H1 (cell line): ENCODE results near the gene GRIA1. TPM values are rescaled to one million over a fixed set of nuclear protein-coding genes. Genes with fewer than 3 reads are reported as not detected.

Source experiments
- CTCF ChIA-PET: fragments of 300-600 bp; sonication (Branson Sonifier 250); formaldehyde crosslinking; loops from one replicate; lab custom pipeline; 2021; ENCODE audit not compliant: partially characterized antibody; lab: Charles Lee
- POLR2A ChIA-PET: fragments of 300-600 bp; sonication (Branson Sonifier 250); formaldehyde crosslinking; loops from one replicate; lab custom pipeline; 2021; ENCODE audit warnings: inconsistent platforms; ENCODE audit not compliant: partially characterized antibody; lab: Charles Lee
- DNase-seq, 2 experiments: peaks; one replicate each; pipeline versions ENCODE4 v3.0.0 to v3.0.0-alpha.2; 2010 to 2022; ENCODE audit warnings: low spot score in 2 of 2, low read depth in 1 of 2, mixed read lengths in 1 of 2
- FAIRE-seq: peaks from 2 replicates; lab custom pipeline; 2011; peaks lifted over from hg19 to GRCh38; lab: Jason Lieb, UNC
- H2AFZ ChIP-seq: 2 replicates; pipeline ENCODE4 v1.8.1; 2012; ENCODE audit warnings: low read length, inconsistent platforms
- H2AK5ac ChIP-seq: 2 replicates; pipeline ENCODE4 v1.6.1; 2013; ENCODE audit warnings: low read depth, low read length
- H2BK120ac ChIP-seq: replicated peaks from 2 replicates; pipeline ENCODE3; 2013; ENCODE audit warnings: low read depth, low read length, inconsistent platforms
- H2BK12ac ChIP-seq: 2 replicates; pipeline ENCODE4 v1.6.1; 2013; ENCODE audit warnings: low read depth, low read length
- H2BK15ac ChIP-seq: 2 replicates; pipeline ENCODE4 v1.6.1; 2013; ENCODE audit warnings: low read length
- H2BK20ac ChIP-seq: 2 replicates; pipeline ENCODE4 v1.6.1; 2013; ENCODE audit warnings: low read length
- H2BK5ac ChIP-seq: 2 replicates; pipeline ENCODE4 v1.6.1; 2013; ENCODE audit warnings: low read depth, low read length
- H3K14ac ChIP-seq: 2 replicates; pipeline ENCODE4 v1.6.1; 2013; ENCODE audit warnings: inconsistent platforms; ENCODE audit not compliant: insufficient read length
- H3K18ac ChIP-seq: 2 replicates; pipeline ENCODE4 v1.6.1; 2013; ENCODE audit warnings: low read length; ENCODE audit errors: extremely low read depth
- H3K23ac ChIP-seq: 2 replicates; pipeline ENCODE4 v1.6.1; 2013; ENCODE audit warnings: inconsistent platforms; ENCODE audit not compliant: insufficient read length
- H3K23me2 ChIP-seq: 2 replicates; pipeline ENCODE4 v1.6.1; 2013; ENCODE audit warnings: low read depth, low read length
- H3K27ac ChIP-seq: 2 replicates; pipeline ENCODE4 v1.6.1; 2011; ENCODE audit warnings: low read depth, low read length, inconsistent platforms
- H3K27me3 ChIP-seq, 4 experiments: replicated peaks in 1 of 4; 1 replicate in 1 of 4; 2 replicates in 3 of 4; pipeline versions ENCODE4 v1.6.1 to v1.8.1; 2011 to 2013; ENCODE audit warnings: low read length in 3 of 4, mild to moderate bottlenecking in 3 of 4, inconsistent platforms in 2 of 4, mixed read lengths in 2 of 4, moderate library complexity in 1 of 4; ENCODE audit not compliant: control insufficient read depth in 3 of 4, insufficient read depth in 3 of 4; ENCODE audit errors: extremely low read depth in 1 of 4
- H3K36me3 ChIP-seq, 4 experiments: 2 replicates each; pipeline versions ENCODE4 v1.6.1 to v1.8.1; 2011 to 2013; ENCODE audit warnings: mild to moderate bottlenecking in 4 of 4, low read length in 3 of 4, moderate library complexity in 2 of 4, control low read depth in 1 of 4, inconsistent platforms in 1 of 4; ENCODE audit not compliant: insufficient read depth in 4 of 4, control insufficient read depth in 2 of 4
- H3K4ac ChIP-seq: replicated peaks from 2 replicates; pipeline ENCODE3; 2013; ENCODE audit warnings: low read length, low read depth, mixed read lengths, inconsistent platforms; ENCODE audit not compliant: insufficient read length
- H3K4me1 ChIP-seq, 4 experiments: replicated peaks in 1 of 4; 1 replicate in 1 of 4; 2 replicates in 3 of 4; pipeline versions ENCODE4 v1.6.1 to v1.8.1; 2011 to 2013; ENCODE audit warnings: low read length in 3 of 4, inconsistent platforms in 2 of 4, mixed read lengths in 1 of 4; ENCODE audit not compliant: insufficient read depth in 4 of 4, control insufficient read depth in 3 of 4
- H3K4me2 ChIP-seq, 2 experiments: 2 replicates each; pipeline versions ENCODE4 v1.6.1 to v1.8.1; 2011 to 2013; ENCODE audit warnings: low read depth in 2 of 2, low read length in 2 of 2, control low read depth in 1 of 2, inconsistent platforms in 1 of 2, mild to moderate bottlenecking in 1 of 2; ENCODE audit not compliant: insufficient read depth in 1 of 2
- H3K4me3 ChIP-seq, 4 experiments: fragments of 200-600, 300-600 bp in 1 of 4; sonication (generic), shearing (Covaris generic), sonication (Bioruptor Twin) in 1 of 4; 2 replicates each; pipeline versions ENCODE4 v1.5.1 to v1.8.1; 2011 to 2016; ENCODE audit warnings: low read length in 4 of 4, low read depth in 3 of 4, control low read depth in 2 of 4, inconsistent platforms in 2 of 4, mild to moderate bottlenecking in 2 of 4, mixed read lengths in 1 of 4, moderate library complexity in 1 of 4; ENCODE audit not compliant: insufficient read depth in 2 of 4; ENCODE audit errors: extremely low read depth in 1 of 4
- H3K56ac ChIP-seq: replicated peaks from 2 replicates; pipeline ENCODE3; 2013; ENCODE audit warnings: low read depth, mild to moderate bottlenecking, mixed read lengths, low read length, inconsistent platforms; ENCODE audit not compliant: insufficient read length
- H3K79me1 ChIP-seq: 2 replicates; pipeline ENCODE4 v1.6.1; 2013; ENCODE audit warnings: low read depth, low read length, control low read depth
- H3K79me2 ChIP-seq, 2 experiments: 2 replicates each; pipeline versions ENCODE4 v1.6.1 to v1.8.1; 2012 to 2013; ENCODE audit warnings: low read length in 2 of 2, mild to moderate bottlenecking in 2 of 2, inconsistent platforms in 1 of 2; ENCODE audit not compliant: insufficient read depth in 2 of 2, control insufficient read depth in 1 of 2
- H3K9ac ChIP-seq, 4 experiments: replicated peaks in 1 of 4; 1 replicate in 1 of 4; 2 replicates in 3 of 4; pipeline versions ENCODE4 v1.6.1 to v1.8.1; 2011 to 2013; ENCODE audit warnings: low read depth in 3 of 4, low read length in 3 of 4, control low read depth in 2 of 4, mild to moderate bottlenecking in 2 of 4, moderate library complexity in 2 of 4, inconsistent platforms in 1 of 4; ENCODE audit errors: extremely low read depth in 1 of 4
- H3K9me3 ChIP-seq, 2 experiments: 2 replicates each; pipeline versions ENCODE4 v1.6.1 to v1.8.1; 2012 to 2013; ENCODE audit warnings: mild to moderate bottlenecking in 2 of 2, moderate library complexity in 2 of 2, control low read depth in 1 of 2, inconsistent platforms in 1 of 2, low read depth in 1 of 2, low read length in 1 of 2, mixed read lengths in 1 of 2; ENCODE audit not compliant: insufficient read depth in 2 of 2
- H4K20me1 ChIP-seq, 2 experiments: replicated peaks in 1 of 2; 2 replicates each; pipeline versions ENCODE3 to v1.8.1; 2011 to 2013; ENCODE audit warnings: inconsistent platforms in 2 of 2, low read length in 2 of 2, mild to moderate bottlenecking in 1 of 2; ENCODE audit not compliant: insufficient read depth in 2 of 2, control insufficient read depth in 1 of 2
- H4K5ac ChIP-seq: 2 replicates; pipeline ENCODE4 v1.6.1; 2013; ENCODE audit warnings: low read length, low read depth, mixed read lengths, inconsistent platforms; ENCODE audit not compliant: insufficient read length
- H4K8ac ChIP-seq: 2 replicates; pipeline ENCODE4 v1.8.0; 2013; ENCODE audit warnings: mild to moderate bottlenecking, moderate library complexity, low read length, inconsistent platforms; ENCODE audit not compliant: insufficient read depth; ENCODE audit errors: extremely low read depth
- H4K91ac ChIP-seq: replicated peaks from 2 replicates; pipeline ENCODE3; 2013; ENCODE audit warnings: low read length, mixed read lengths, inconsistent platforms; ENCODE audit not compliant: insufficient read length
- ASH2L ChIP-seq: fragments of 200-600, 300-600 bp; sonication (generic); IDR thresholded peaks from one replicate; pipeline ENCODE4 v1.7.1; 2017; ENCODE audit warnings: low read length
- CBX8 ChIP-seq: fragments of 300-800, 300-1000 bp; sonication (generic); IDR thresholded peaks from 2 replicates; pipeline ENCODE4 v1.7.1; 2016; ENCODE audit warnings: low read depth, low read length, borderline replicate concordance
- CTBP2 ChIP-seq: IDR thresholded peaks from 2 replicates; pipeline ENCODE4 v1.7.0; 2011; ENCODE audit warnings: borderline replicate concordance, mild to moderate bottlenecking, moderate library complexity, mixed read lengths, low read length; ENCODE audit not compliant: insufficient read depth, insufficient read length
- GTF2F1 ChIP-seq: IDR thresholded peaks from 2 replicates; pipeline ENCODE4 v1.6.1; 2012; ENCODE audit warnings: low read depth, low read length, improper control_type of control experiment, borderline replicate concordance
- POLR2A ChIP-seq, 2 experiments: IDR thresholded peaks; 1 replicate in 1 of 2; 2 replicates in 1 of 2; pipeline ENCODE4 v1.6.1; 2011; ENCODE audit warnings: low read depth in 2 of 2, low read length in 2 of 2, mild to moderate bottlenecking in 2 of 2; ENCODE audit errors: control extremely low read depth in 1 of 2
- SAP30 ChIP-seq: fragments of 300-600 bp; sonication (generic); IDR thresholded peaks from 2 replicates; pipeline ENCODE4 v1.7.1; 2012; ENCODE audit warnings: low read length, moderate library complexity, mild to moderate bottlenecking, inconsistent platforms; ENCODE audit not compliant: insufficient read depth, insufficient replicate concordance
- SP1 ChIP-seq: IDR thresholded peaks from 2 replicates; pipeline ENCODE4 v1.6.1; 2011; ENCODE audit warnings: low read depth, low read length
- SRF ChIP-seq: IDR thresholded peaks from 2 replicates; pipeline ENCODE4 v1.6.1; 2011; ENCODE audit warnings: mild to moderate bottlenecking, low read depth, low read length, moderate library complexity
- TAF1 ChIP-seq: IDR thresholded peaks from 2 replicates; pipeline ENCODE4 v1.6.1; 2011; ENCODE audit warnings: mild to moderate bottlenecking, low read depth, low read length
- TAF7 ChIP-seq: optimal IDR thresholded peaks from 2 replicates; pipeline ENCODE3; 2011; ENCODE audit warnings: low read depth, mild to moderate bottlenecking, inconsistent platforms, low read length, moderate library complexity, borderline replicate concordance
- WGBS, 2 experiments: shearing (Covaris generic) in 1 of 2; methylation state at CpG; one replicate each; pipeline versions ENCODE4 v1.1.6 to v1.1.7; 2013 to 2015; ENCODE audit warnings: low lambda C conversion rate in 2 of 2, mixed read lengths in 2 of 2, inconsistent platforms in 1 of 2, low coverage in 1 of 2, missing lambda C conversion rate in 1 of 2; ENCODE audit not compliant: insufficient replicate concordance in 2 of 2, insufficient coverage in 1 of 2, insufficient read length in 1 of 2; ENCODE audit errors: extremely low coverage in 1 of 2, missing lambda C conversion rate in 1 of 2; 5-methylcytosine and 5-hydroxymethylcytosine counted together
- polyA plus RNA-seq, 7 experiments: library from polyadenylated mRNA; depleted of rRNA in 3 of 7; stranded (reverse) in 5 of 7; unstranded in 2 of 7; fragments of >200 nt in 5 of 7; fragments of 200-250 nt in 2 of 7; gene quantifications; 1 replicate in 5 of 7; 2 replicates in 1 of 7; 4 replicates in 1 of 7; pipeline versions ENCODE4 v1.2.1 to v1.2.3, GENCODE V29; 2011 to 2013; ENCODE audit warnings: missing spikeins in 2 of 7, mixed read lengths in 2 of 7
- total RNA-seq: library from RNA; stranded (reverse); fragmentation: NEBNext Ultra II Directional; extraction: Animal tissue kit (Norgen Biotek cat#: 25700); gene quantifications from 2 replicates; pipeline ENCODE4 v1.2.1, GENCODE V29; 2021
- TF ChIP-seq, protein P1 (sequence below), 3 experiments: IDR thresholded peaks; 1 replicate in 2 of 3; 2 replicates in 1 of 3; pipeline versions ENCODE4 v1.5.1 to v1.6.1; 2011; ENCODE audit warnings: low read length in 3 of 3, mild to moderate bottlenecking in 3 of 3, inconsistent platforms in 2 of 3, low read depth in 1 of 3, moderate library complexity in 1 of 3; ENCODE audit not compliant: insufficient read depth in 1 of 3; ENCODE audit errors: control extremely low read depth in 1 of 3

GRIA1 gene
- total and polyA plus RNA-seq, 2 of the 8 experiments (the other 6 are each of a cell fraction or from before 2014, with no cell fraction given): 0.97 to 2.5 TPM

- POLR2A ChIA-PET: no interaction called here
- no peaks in the 10 kb centered on the region for H4K20me1 ChIP-seq
- H3K27ac ChIP-seq: no peak overlapping the region
- H3K79me2 ChIP-seq: no peaks in the 10 kb centered on the region
- no peaks in the 10 kb centered on the region for H3K23me2 ChIP-seq
- no peak overlapping the region for H2BK20ac ChIP-seq
- H2BK15ac ChIP-seq: no peak overlapping the region
- no peak overlapping the region for H3K18ac ChIP-seq
- H3K4me3 ChIP-seq: no peak overlapping the region
- H4K8ac ChIP-seq: no peak overlapping the region
- CTCF ChIA-PET: interaction anchor here (0.6 to 1.6 kb wide), 3 partner anchors 20 to 1785 kb away, joined by 3 to 6 read pairs (median 3); no protein-coding TSS in a partner anchor
- H2BK5ac ChIP-seq: no peak overlapping the region
- H3K9ac ChIP-seq: no peak overlapping the region
- no peak for DNase-seq
- H3K27me3 ChIP-seq: 0 out of 7 replicates have a peak, but pooled peaks cover 0 to 2% (median 0%) of the 10 kb centered on the region in 4 experiments
- no peak overlapping the region for H2AFZ ChIP-seq
- H4K5ac ChIP-seq: no peak overlapping the region
- H3K4me1 ChIP-seq: peaks cover 0 to 6% (median 0%) of the 10 kb centered on the region in 4 experiments; a peak in 2 of 7 replicates
- no peak overlapping the region for H2BK12ac ChIP-seq
- H4K91ac ChIP-seq: no peak overlapping the region
- WGBS, 2 experiments: 92% methylated on average over 2 of the region's 2 CpGs; no CpG with 5 or more reads in 1 of the 2 experiments
- H3K4me2 ChIP-seq: no peak overlapping the region
- H3K56ac ChIP-seq: no peak overlapping the region
- H2BK120ac ChIP-seq: no peak overlapping the region
- FAIRE-seq: no peak
- H3K9me3 ChIP-seq: no peaks in the 10 kb centered on the region
- no peaks in the 10 kb centered on the region for H3K36me3 ChIP-seq
- no peak overlapping the region for H3K14ac ChIP-seq
- H3K79me1 ChIP-seq: no peaks in the 10 kb centered on the region
- H3K4ac ChIP-seq: no peak overlapping the region
- no peak overlapping the region for H3K23ac ChIP-seq
- no peak overlapping the region for H2AK5ac ChIP-seq
- TF ChIP-seq ASH2L (no peak), GTF2F1 (no peak), TAF7 (no peak), CBX8 (no peak), CTBP2 (no peak), SAP30 (no peak), SP1 (no peak), POLR2A (IDR thresholded peaks at IDR 0.05; ENCODE audit: control extremely low read depth in 1 of 2, low read depth in 2 of 2, low read length in 2 of 2) (no peak), SRF (no peak), TAF1 (no peak)
- TF ChIP-seq, protein P1, sequence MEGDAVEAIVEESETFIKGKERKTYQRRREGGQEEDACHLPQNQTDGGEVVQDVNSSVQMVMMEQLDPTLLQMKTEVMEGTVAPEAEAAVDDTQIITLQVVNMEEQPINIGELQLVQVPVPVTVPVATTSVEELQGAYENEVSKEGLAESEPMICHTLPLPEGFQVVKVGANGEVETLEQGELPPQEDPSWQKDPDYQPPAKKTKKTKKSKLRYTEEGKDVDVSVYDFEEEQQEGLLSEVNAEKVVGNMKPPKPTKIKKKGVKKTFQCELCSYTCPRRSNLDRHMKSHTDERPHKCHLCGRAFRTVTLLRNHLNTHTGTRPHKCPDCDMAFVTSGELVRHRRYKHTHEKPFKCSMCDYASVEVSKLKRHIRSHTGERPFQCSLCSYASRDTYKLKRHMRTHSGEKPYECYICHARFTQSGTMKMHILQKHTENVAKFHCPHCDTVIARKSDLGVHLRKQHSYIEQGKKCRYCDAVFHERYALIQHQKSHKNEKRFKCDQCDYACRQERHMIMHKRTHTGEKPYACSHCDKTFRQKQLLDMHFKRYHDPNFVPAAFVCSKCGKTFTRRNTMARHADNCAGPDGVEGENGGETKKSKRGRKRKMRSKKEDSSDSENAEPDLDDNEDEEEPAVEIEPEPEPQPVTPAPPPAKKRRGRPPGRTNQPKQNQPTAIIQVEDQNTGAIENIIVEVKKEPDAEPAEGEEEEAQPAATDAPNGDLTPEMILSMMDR (IDR thresholded peaks at IDR 0.05; ENCODE audit: control extremely low read depth in 1 of 3, insufficient read depth in 1 of 3, low read depth in 1 of 3, low read length in 3 of 3): no peak
Measured at GRCh38 chr5:153659039-153659736, 168.7 kb downstream of the GRIA1 start.
